SIG-M5 treated with dmso at 0.1 percent for 504 hours (cell line): ENCODE results near the gene PRR20D.
"Not testable (repeated sequence)": the region's sequence is repeated elsewhere in the genome, so short reads cannot be mapped to it uniquely, and the experiment has no call there.

Experiments used
- DNase-seq: peaks from one replicate; lab custom pipeline; 2025; ENCODE audit not compliant: unreplicated experiment; lab: John Stamatoyannopoulos, UW

PRR20D gene

GRCh38 chr13:57160332-57160731 lies at the start of gene PRR20D:
PRR20D (plus strand) TSS chr13:57160632; CDS start chr13:57161019, 387 bp downstream.
- not testable (repeated sequence) for DNase-seq

GRCh38 chr13:57114945-57115344 lies 45.5 kb upstream of the PRR20D start:
- no peak for DNase-seq

- DNase-seq: no peak
These were observed 36.8 kb upstream of the PRR20D start for GRCh38 chr13:57123681-57124080.

GRCh38 chr13:57128909-57129308 lies 31.5 kb upstream of the PRR20D start:
- peak; percentile 3 for DNase-seq

- DNase-seq: no peak
These were observed 24.3 kb upstream of the PRR20D start for GRCh38 chr13:57136093-57136492.

GRCh38 chr13:57137585-57137984 lies 22.8 kb upstream of the PRR20D start:
- DNase-seq: no peak

GRCh38 chr13:57138988-57139387 lies 21.4 kb upstream of the PRR20D start:
- DNase-seq: no peak

GRCh38 chr13:57139781-57140180 lies 20.7 kb upstream of the PRR20D start:
- not testable (repeated sequence) for DNase-seq

- not testable (repeated sequence) for DNase-seq
These were observed 20.0 kb upstream of the PRR20D start, which contains the start of gene PRR20A for GRCh38 chr13:57140235-57140968. PRR20A (plus strand) TSS chr13:57140918; CDS start chr13:57141305, 387 bp downstream.

GRCh38 chr13:57147188-57147587 lies 13.2 kb upstream of the PRR20D start, which contains the start of gene PRR20B:
PRR20B (plus strand) TSS chr13:57147488; CDS start chr13:57147875, 387 bp downstream.
- not testable (repeated sequence) for DNase-seq

- not testable (repeated sequence) for DNase-seq
These were observed 12.3 kb upstream of the PRR20D start for GRCh38 chr13:57148106-57148505.

GRCh38 chr13:57153761-57154160 lies 6.7 kb upstream of the PRR20D start, which contains the start of gene PRR20C:
PRR20C (plus strand) TSS chr13:57154061; CDS start chr13:57154448, 387 bp downstream.
- DNase-seq: not testable (repeated sequence)

GRCh38 chr13:57166897-57167296 lies 6.5 kb downstream of the PRR20D start, which contains the start of gene PRR20E:
PRR20E (plus strand) TSS chr13:57167197; CDS start chr13:57167584, 387 bp downstream.
- not testable (repeated sequence) for DNase-seq

- DNase-seq: no peak
These were observed 31.2 kb downstream of the PRR20D start for GRCh38 chr13:57191667-57192066.

GRCh38 chr13:57212989-57213388 lies 52.6 kb downstream of the PRR20D start:
- DNase-seq: no peak
